GM19438 (cell line): Measurements from ENCODE around the gene C1orf21.
A peak's percentile ranks its signal among the peaks of the same experiment; 100 is the strongest.
"Not testable (repeated sequence)": the region's sequence is repeated elsewhere in the genome, so short reads cannot be mapped to it uniquely, and the experiment has no call there.

ENCODE experiments used
- ATAC-seq: cut with Tn5 transposase; IDR thresholded peaks from one replicate; pipeline ENCODE4 v1.9.1; 2021; ENCODE audit warnings: low read depth; ENCODE audit not compliant: unreplicated experiment

C1orf21 gene

GRCh38 chr1:184386312-184387068 lies at the start of gene C1orf21:
Gene C1orf21 (plus strand): TSS chr1:184387029. CDS start chr1:184477510, 90,481 bp downstream.
- peak; percentile 84 for ATAC-seq

- not testable (repeated sequence) for ATAC-seq
Measured at GRCh38 chr1:184337865-184338264, 49.0 kb upstream of the C1orf21 start.

- no peak for ATAC-seq
Measured at GRCh38 chr1:184340984-184341383, 45.8 kb upstream of the C1orf21 start.

GRCh38 chr1:184350573-184350972 lies 36.3 kb upstream of the C1orf21 start:
- no peak for ATAC-seq

- ATAC-seq: no peak
Measured at GRCh38 chr1:184351416-184351975, 35.3 kb upstream of the C1orf21 start.

GRCh38 chr1:184352776-184353175 lies 34.1 kb upstream of the C1orf21 start:
- ATAC-seq: no peak

GRCh38 chr1:184354719-184355118 lies 32.1 kb upstream of the C1orf21 start:
- no peak for ATAC-seq

- no peak for ATAC-seq
Measured at GRCh38 chr1:184356891-184357290, 29.9 kb upstream of the C1orf21 start.

GRCh38 chr1:184358256-184358655 lies 28.6 kb upstream of the C1orf21 start:
- ATAC-seq: no peak

- ATAC-seq: no peak
Measured at GRCh38 chr1:184359909-184360308, 26.9 kb upstream of the C1orf21 start.

GRCh38 chr1:184362876-184363275 lies 24.0 kb upstream of the C1orf21 start:
- ATAC-seq: no peak

GRCh38 chr1:184365699-184366098 lies 21.1 kb upstream of the C1orf21 start:
- no peak for ATAC-seq

GRCh38 chr1:184366997-184367396 lies 19.8 kb upstream of the C1orf21 start:
- ATAC-seq: no peak

- no peak for ATAC-seq
Measured at GRCh38 chr1:184367427-184368038, 19.3 kb upstream of the C1orf21 start.

GRCh38 chr1:184368354-184368753 lies 18.5 kb upstream of the C1orf21 start:
- no peak for ATAC-seq

- no peak for ATAC-seq
Measured at GRCh38 chr1:184370850-184371249, 16.0 kb upstream of the C1orf21 start.

GRCh38 chr1:184373155-184373554 lies 13.7 kb upstream of the C1orf21 start:
- no peak for ATAC-seq

GRCh38 chr1:184376369-184376768 lies 10.5 kb upstream of the C1orf21 start:
- no peak for ATAC-seq

- no peak for ATAC-seq
Measured at GRCh38 chr1:184379111-184379752, 7.6 kb upstream of the C1orf21 start.

GRCh38 chr1:184380468-184380867 lies 6.4 kb upstream of the C1orf21 start:
- no peak for ATAC-seq

- ATAC-seq: no peak
Measured at GRCh38 chr1:184383772-184384323, 3.0 kb upstream of the C1orf21 start.
